ENCODE data around the gene TRABD2A.

GRCh38 chr2:84786601-84787000, 94.3 kb downstream of the TRABD2A start:
- no peak for TF ChIP-seq CTCF (IDR thresholded peaks at IDR 0.05)
- no peak for TF ChIP-seq POLR2AphosphoS5 (IDR thresholded peaks at IDR 0.05)
- no peak for TF ChIP-seq POLR2A (IDR thresholded peaks at IDR 0.05)
- no peak for TF ChIP-seq EP300 (IDR thresholded peaks at IDR 0.05)
